Right lobe of liver (tissue), 6 donors: ENCODE results near the gene POP5. TPM values are rescaled to one million over a fixed set of nuclear protein-coding genes. Genes with fewer than 3 reads are reported as not detected.
"Not testable (repeated sequence)": the region's sequence is repeated elsewhere in the genome, so short reads cannot be mapped to it uniquely, and the experiment has no call there.

Experiments
- ATAC-seq, 4 donors: fragments of 200-7000 bp; cut with Tn5 transposase; one replicate each; pipeline ENCODE4 v1.9.1; 2020; ENCODE audit warnings: mild to moderate bottlenecking in 4 of 4, moderate library complexity in 4 of 4
- DNase-seq, 3 donors: peaks; one replicate each; pipeline ENCODE4 v3.0.0-alpha.2; 2020
- H3K27ac ChIP-seq, 3 donors: fragments of 200-600 bp; one replicate each; pipeline ENCODE4 v1.8.0; 2022
- H3K27me3 ChIP-seq, 2 donors: fragments of 200-600 bp; one replicate each; pipeline ENCODE4 v1.8.0; 2022
- H3K36me3 ChIP-seq, 4 donors: fragments of 200-600 bp; sonication (generic) in 1 of 4; one replicate each; pipeline versions ENCODE4 v1.5.1 to v1.8.0; 2017 to 2022; ENCODE audit warnings: control low read depth in 1 of 4
- H3K4me1 ChIP-seq, 4 donors: fragments of 200-600 bp; sonication (generic) in 1 of 4; one replicate each; pipeline versions ENCODE4 v1.5.1 to v1.8.0; 2017 to 2022; ENCODE audit warnings: control low read depth in 1 of 4
- H3K4me3 ChIP-seq, 3 donors: fragments of 200-600 bp; one replicate each; pipeline ENCODE4 v1.8.0; 2022
- H3K9me3 ChIP-seq, 4 donors: fragments of 200-600 bp; sonication (generic) in 1 of 4; one replicate each; pipeline versions ENCODE4 v1.5.1 to v1.8.0; 2017 to 2022; ENCODE audit warnings: control low read depth in 1 of 4
- POLR2A ChIP-seq: fragments of 450-650 bp; IDR thresholded peaks from one replicate; pipeline ENCODE4 v1.6.1; 2017; ENCODE audit warnings: antibody characterized with exemption, mild to moderate bottlenecking
- WGBS: methylation state at CpG from one replicate; pipeline ENCODE4 v1.1.6; 2018; ENCODE audit warnings: low coverage, low lambda C conversion rate; ENCODE audit not compliant: insufficient coverage; ENCODE audit errors: missing lambda C conversion rate; 5-methylcytosine and 5-hydroxymethylcytosine counted together
- intact Hi-C, 2 donors: fragments of 100-400 bp; cut with DNase I; formaldehyde crosslinking; loops; one replicate each; pipeline versions ENCODE4 v1.11.2 to v1.14.1; 2022
- total RNA-seq, 6 experiments: library from RNA; depleted of rRNA in 2 of 6; stranded (reverse); fragments of >200 nt in 2 of 6; fragmentation: NEBNext Ultra II Directional in 3 of 6; extraction: Animal tissue kit (Norgen Biotek cat#: 25700) in 3 of 6; gene quantifications; one replicate each; pipeline versions ENCODE4 v1.1.0 to v1.2.4, GENCODE V29; 2016 to 2023
- TF ChIP-seq, protein P1 (sequence below), 4 donors: fragments of 200-600 bp in 3 of 4; fragments of 450-650 bp in 1 of 4; IDR thresholded peaks; one replicate each; pipeline versions ENCODE4 v1.5.1 to v1.8.0; 2016 to 2022; ENCODE audit warnings: antibody characterized with exemption in 4 of 4, mild to moderate bottlenecking in 2 of 4
- donor health status: DM: no; HTN: yes; CAD: no.
- donor health status: DM: no; HTN: no; CAD: no.
- donor health status: DM: no; HTN: no; CAD: no.
- donor health status: DM: no; HTN: yes; CAD: no.
- donor health status: DM: no; HTN: yes; CAD: no.

Gene POP5
- total RNA-seq, 6 experiments from 2014 or later = 14.2 to 29.2 (median 23.0) TPM

DNA sequence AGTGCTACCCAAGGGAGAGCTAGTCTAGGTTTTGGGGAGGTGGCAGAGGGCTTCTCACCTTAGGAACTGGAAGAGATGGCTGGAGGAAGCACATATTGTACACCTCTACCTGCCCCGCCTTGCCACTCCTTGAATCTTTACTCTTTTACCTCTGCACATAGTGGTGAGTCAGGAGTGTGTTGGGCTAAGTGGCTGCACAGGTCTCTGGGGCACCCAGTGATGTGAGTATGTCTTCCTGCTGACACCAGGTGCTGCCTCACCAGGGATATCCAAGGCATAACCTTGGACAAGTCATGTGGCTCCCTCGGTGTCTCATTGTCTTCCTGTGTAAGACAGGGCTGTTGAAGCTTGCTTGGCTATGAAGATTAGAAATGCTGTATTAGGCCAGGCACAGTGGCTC, 39.4 kb upstream of the POP5 start:
- no peak overlapping the region for H3K27ac ChIP-seq
- ATAC-seq (no peak), DNase-seq (no peak)
- no peaks in the 10 kb centered on the region for H3K4me1 ChIP-seq
- no peak overlapping the region for H3K4me3 ChIP-seq
- 71% methylated on average over 2 of the region's 2 CpGs for WGBS
- H3K27me3 ChIP-seq = no peaks in the 10 kb centered on the region
- H3K9me3 ChIP-seq = no peaks in the 10 kb centered on the region
- H3K36me3 ChIP-seq = no peaks in the 10 kb centered on the region
- intact Hi-C loops = no loop called here
- TF ChIP-seq, protein P1, sequence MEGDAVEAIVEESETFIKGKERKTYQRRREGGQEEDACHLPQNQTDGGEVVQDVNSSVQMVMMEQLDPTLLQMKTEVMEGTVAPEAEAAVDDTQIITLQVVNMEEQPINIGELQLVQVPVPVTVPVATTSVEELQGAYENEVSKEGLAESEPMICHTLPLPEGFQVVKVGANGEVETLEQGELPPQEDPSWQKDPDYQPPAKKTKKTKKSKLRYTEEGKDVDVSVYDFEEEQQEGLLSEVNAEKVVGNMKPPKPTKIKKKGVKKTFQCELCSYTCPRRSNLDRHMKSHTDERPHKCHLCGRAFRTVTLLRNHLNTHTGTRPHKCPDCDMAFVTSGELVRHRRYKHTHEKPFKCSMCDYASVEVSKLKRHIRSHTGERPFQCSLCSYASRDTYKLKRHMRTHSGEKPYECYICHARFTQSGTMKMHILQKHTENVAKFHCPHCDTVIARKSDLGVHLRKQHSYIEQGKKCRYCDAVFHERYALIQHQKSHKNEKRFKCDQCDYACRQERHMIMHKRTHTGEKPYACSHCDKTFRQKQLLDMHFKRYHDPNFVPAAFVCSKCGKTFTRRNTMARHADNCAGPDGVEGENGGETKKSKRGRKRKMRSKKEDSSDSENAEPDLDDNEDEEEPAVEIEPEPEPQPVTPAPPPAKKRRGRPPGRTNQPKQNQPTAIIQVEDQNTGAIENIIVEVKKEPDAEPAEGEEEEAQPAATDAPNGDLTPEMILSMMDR (IDR thresholded peaks at IDR 0.05) = no peak
- no peak for TF ChIP-seq POLR2A

DNA sequence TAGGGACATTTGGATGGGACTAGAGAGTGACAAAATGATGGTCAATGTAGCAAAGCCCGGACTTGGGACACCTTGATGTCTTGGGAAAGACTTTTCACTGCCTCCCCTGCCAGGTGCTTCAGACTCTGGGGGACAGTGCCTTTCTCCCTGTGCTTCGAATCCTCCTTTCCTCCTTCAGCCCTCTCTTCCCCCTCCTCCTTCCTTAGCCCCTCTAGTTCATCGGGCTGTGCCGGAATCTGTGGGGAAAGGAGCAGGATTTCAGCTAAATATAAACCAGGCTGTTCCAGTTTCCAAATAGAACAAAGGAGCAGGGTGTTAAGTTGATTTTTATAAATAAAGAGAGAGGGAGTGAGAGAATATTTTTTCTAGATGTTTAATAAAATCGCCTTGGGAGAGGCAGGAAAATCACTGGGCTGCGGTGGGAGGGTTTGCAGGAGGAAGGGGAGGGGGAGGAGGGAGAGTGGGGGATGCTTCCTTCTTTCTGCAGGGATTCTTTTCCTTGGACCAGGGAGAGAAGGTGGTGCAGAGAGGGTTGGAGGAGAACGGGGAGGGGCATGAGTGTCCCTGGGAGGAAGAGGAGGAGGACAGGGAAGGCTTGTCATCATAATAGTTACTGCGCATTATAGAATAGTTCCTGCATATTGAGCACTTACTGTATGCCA, 37.9 kb upstream of the POP5 start:
- H3K27ac ChIP-seq = no peak overlapping the region
- WGBS = 30% methylated on average over 8 of the region's 8 CpGs
- no peak for ATAC-seq
- intact Hi-C loops = no loop called here
- no peaks in the 10 kb centered on the region for H3K9me3 ChIP-seq
- no peaks in the 10 kb centered on the region for H3K4me1 ChIP-seq
- H3K36me3 ChIP-seq = no peaks in the 10 kb centered on the region
- H3K27me3 ChIP-seq = no peaks in the 10 kb centered on the region
- DNase-seq = no peak
- H3K4me3 ChIP-seq = no peak overlapping the region
- TF ChIP-seq, protein P1 (IDR thresholded peaks at IDR 0.05) = no peak
- TF ChIP-seq POLR2A = no peak

DNA sequence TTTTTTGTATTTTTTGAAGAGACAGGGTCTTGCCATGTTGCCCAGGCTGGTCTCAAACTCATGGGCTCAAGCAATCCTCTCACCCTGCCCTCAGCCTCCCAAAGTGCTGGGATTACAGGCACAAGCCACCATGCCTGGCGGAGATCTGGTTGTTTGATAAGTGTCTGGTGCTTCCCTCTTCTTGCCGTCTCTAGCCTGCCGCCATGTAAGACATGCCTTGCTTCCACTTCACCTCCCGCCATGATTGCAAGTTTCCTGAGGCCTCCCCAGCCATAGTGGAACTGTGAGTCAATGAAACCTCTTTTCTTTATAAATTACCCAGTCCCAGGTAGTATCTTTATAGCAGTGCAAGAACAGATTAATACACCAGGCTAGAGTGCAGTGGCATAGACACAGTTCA, 36.6 kb upstream of the POP5 start:
- ATAC-seq, H3K4me1 ChIP-seq, DNase-seq, H3K9me3 ChIP-seq, H3K27me3 ChIP-seq, H3K27ac ChIP-seq, intact Hi-C loops, H3K4me3 ChIP-seq, H3K36me3 ChIP-seq: not testable (repeated sequence)
- WGBS = 60% methylated on average over 1 of the region's 4 CpGs

DNA sequence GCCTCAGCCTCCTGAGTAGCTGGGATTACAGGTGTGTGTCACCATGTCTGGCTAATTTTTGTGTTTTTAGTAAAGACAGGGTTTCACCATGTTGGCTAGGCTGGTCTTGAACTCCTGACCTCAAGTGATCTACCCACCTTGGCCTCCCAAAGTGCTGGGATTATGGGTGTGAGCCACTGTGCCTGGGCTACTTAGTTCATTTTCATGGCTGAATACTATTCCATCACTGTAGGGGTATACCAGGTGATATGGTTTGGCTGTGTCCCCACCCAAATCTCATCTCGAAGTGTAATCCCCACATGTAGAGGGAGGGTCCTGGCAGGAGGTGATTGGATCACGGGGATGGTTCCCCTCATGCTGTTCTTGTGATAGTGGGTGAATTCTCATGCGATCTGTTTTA, 36.0 kb upstream of the POP5 start:
- H3K9me3 ChIP-seq, H3K4me1 ChIP-seq, DNase-seq, intact Hi-C loops, H3K27ac ChIP-seq, ATAC-seq, H3K27me3 ChIP-seq, H3K36me3 ChIP-seq, H3K4me3 ChIP-seq: not testable (repeated sequence)
- 63% methylated on average over 3 of the region's 3 CpGs for WGBS

DNA sequence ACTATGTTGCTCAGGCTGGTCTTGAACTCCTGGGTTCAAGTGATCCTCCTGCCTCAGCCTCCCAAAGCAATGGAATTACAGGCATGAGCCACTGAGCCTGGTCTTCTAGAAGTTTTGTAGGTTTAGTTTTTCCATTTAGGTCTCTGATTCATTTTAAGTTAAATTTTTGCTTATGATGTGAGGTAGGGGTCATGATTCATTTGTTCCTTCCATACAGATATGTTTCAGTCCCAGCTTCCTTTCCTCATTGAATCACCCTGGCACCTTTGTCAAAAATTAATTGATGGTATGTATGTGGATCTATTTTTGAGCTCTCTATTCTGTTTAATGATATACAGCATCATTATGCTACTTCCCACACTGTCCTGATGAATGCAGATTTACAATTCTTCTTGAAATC, 33.6 kb upstream of the POP5 start:
- no peak for TF ChIP-seq POLR2A
- TF ChIP-seq, protein P1 (IDR thresholded peaks at IDR 0.05) = no peak
- Histone ChIP-seq H3K36me3 (no peaks in the 10 kb centered on the region), H3K27me3 (no peaks in the 10 kb centered on the region), H3K4me3 (no peak overlapping the region), H3K9me3 (no peaks in the 10 kb centered on the region), H3K4me1 (no peaks in the 10 kb centered on the region), H3K27ac (no peak overlapping the region)
- ATAC-seq = no peak
- no peak for DNase-seq
- intact Hi-C loops = no loop called here

DNA sequence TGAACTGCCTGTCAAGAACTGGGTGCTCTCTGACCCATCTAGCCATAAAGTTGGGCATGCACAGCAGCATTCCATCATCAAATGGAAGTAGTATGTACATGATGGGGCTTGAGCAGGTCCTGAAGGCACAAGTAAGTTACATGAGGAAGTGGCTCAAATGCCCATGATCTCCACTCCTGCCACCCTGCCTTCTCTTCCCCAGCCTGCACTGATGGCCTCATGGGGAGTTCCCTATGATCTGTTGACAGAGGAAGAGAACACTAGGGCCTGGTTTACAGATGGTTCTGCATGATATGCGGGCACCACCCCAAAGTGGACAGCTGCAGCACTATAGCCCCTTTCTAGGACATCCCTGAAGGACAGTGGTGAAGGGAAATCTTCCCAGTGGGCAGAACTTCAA, 30.3 kb upstream of the POP5 start:
- H3K27ac ChIP-seq, ATAC-seq, H3K27me3 ChIP-seq, H3K9me3 ChIP-seq, DNase-seq, H3K4me1 ChIP-seq, H3K4me3 ChIP-seq, intact Hi-C loops, H3K36me3 ChIP-seq: not testable (repeated sequence)
- WGBS = 50% methylated on average over 1 of the region's 1 CpG
